ENCODE measurements around the gene OPTC. TPM values are rescaled to one million over a fixed set of nuclear protein-coding genes. Genes with fewer than 3 reads are reported as not detected.

Gene OPTC
- total RNA-seq, 8 experiments from 2014 or later: 0.19 TPM; not detected in 7

DNA sequence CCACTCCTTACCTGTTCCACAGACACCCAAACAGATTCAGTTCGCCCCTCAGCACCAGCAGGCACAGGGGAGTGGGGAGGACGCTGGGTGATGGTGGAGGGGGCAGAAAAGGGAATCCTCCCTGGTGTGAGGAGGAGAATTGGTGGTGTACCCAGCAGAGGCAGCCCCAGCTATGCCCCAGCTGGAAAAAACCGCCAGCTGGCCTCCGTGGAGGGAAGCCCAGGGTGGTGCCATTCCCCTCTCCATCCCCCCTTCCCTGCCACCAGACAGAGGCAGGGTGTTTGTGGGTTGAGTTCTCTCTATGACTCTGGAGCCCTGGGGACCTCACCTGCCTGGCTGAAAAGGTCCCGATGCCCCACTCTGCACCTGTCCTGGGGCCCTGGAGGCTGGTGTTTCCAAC is 27.9 kb downstream of the OPTC start:
- WGBS, 10 experiments: 67 to 100% methylated on average over 1 to 5 of the region's 5 CpGs; no CpG with 5 or more reads in 8 of the 10 experiments
- in situ Hi-C loops (cut with MboI; ENCODE audit: low pct_unique_long_range_greater_than_20kb in 2 of 9, low sequenced_read_pairs in 9 of 9, unreplicated experiment in 9 of 9): loop anchor here in 3 of 9 experiments (25.0 kb wide), 3 partner anchors 115 to 190 kb away; partner anchors contain the start of gene ATP2B4 (in 1 of the 3)
- H3K4me3 ChIP-seq: no peak overlapping the region
- peak in 2 of 8 experiments; percentile 6 to 8 for ATAC-seq (replicated peaks in 6 of 8)
- H3K4me1 ChIP-seq (replicated peaks in 1 of 2): peaks cover 72 to 73% of the 10 kb centered on the region in 2 donors
- H3K27ac ChIP-seq: no peak overlapping the region

DNA sequence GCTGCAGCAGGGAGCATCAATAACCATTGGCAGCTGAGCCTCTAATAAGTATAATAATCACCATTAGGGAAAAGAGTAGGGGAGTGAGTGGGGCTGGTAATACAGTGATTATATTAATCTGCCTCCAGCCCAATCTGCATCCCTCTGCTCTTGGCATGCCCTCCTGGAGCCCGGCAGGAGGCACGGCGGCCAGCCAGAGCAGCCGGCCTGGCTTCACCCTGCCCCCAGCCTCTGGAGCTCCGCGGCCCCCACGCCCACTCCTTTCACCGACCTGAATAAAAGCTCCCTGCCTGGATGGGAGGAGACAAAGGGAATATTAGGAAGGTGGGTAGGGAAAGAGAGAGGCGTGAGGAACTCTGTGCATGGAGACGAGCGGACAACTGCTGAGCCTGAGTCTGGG is 28.3 kb downstream of the OPTC start:
- ATAC-seq (replicated peaks in 6 of 8): peak in 6 of 8 experiments; percentile 6 to 72 (median 60)
- WGBS, 10 experiments: 7 to 50% (median 26%) methylated on average over 2 to 11 of the region's 11 CpGs; no CpG with 5 or more reads in 4 of the 10 experiments
- Histone ChIP-seq H3K27ac (peak overlapping the region in 1 of 2 donors; percentile 6), H3K4me3 (no peak overlapping the region), H3K4me1 (replicated peaks in 1 of 2) (peaks cover 68 to 69% of the 10 kb centered on the region in 2 donors)
- in situ Hi-C loops (cut with MboI; ENCODE audit: low pct_unique_long_range_greater_than_20kb in 2 of 9, low sequenced_read_pairs in 9 of 9, unreplicated experiment in 9 of 9): loop anchor here in 3 of 9 experiments (25.0 kb wide), 3 partner anchors 115 to 190 kb away; partner anchors contain the start of gene ATP2B4 (in 1 of the 3)

DNA sequence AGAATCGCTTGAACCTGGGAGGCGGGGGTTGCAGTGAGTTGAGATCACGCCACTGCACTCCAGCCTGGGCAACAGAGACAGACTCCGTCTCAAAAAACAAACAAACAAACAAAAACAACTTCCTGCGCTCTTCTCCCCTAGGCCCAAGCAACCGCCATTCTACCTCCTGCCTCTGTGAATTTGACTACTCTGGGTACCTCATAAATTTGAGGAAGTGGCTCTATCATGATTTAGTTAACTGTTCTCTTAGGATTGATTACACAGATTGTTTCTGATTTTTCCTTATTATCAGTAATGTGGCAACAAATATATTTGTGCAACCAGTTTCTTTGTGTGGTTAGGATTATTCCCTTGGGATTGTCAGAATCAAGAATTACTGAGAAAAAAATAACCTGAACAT is 29.7 kb downstream of the OPTC start:
- H3K4me1 ChIP-seq (replicated peaks in 1 of 2): peaks cover 60 to 61% of the 10 kb centered on the region in 2 donors
- in situ Hi-C loops (cut with MboI; ENCODE audit: low pct_unique_long_range_greater_than_20kb in 2 of 9, low sequenced_read_pairs in 9 of 9, unreplicated experiment in 9 of 9): loop anchor here in 3 of 9 experiments (25.0 kb wide), 3 partner anchors 114 to 189 kb away; partner anchors contain the start of gene ATP2B4 (in 1 of the 3)
- WGBS, 10 experiments: 83 to 100% (median 98%) methylated on average over 1 to 5 of the region's 6 CpGs; no CpG with 5 or more reads in 4 of the 10 experiments
- H3K27ac ChIP-seq: no peak overlapping the region
- no peak overlapping the region for H3K4me3 ChIP-seq
- ATAC-seq (replicated peaks in 6 of 8): no peak

DNA sequence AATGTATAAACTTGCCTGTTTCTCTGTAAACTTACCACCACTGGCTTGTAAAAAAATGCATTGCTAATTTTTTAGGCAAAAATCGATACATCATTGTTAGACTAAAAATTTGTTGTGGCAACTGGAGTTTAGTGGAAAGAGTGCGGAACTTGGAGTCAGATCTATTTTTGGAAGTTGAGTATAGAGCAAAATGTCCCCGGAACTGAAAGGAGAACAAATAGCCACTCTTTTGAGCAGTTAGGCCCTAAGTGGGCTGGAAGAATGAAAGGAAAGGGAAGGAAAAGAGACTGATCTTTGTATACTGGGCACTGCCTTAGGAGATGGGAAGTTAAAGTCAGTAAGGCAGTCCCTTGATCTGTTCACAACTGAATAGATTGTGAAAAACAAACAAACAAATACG is 30.2 kb downstream of the OPTC start:
- no peak overlapping the region for H3K27ac ChIP-seq
- no peak for ATAC-seq (replicated peaks in 6 of 8)
- in situ Hi-C loops (cut with MboI; ENCODE audit: low pct_unique_long_range_greater_than_20kb in 2 of 9, low sequenced_read_pairs in 9 of 9, unreplicated experiment in 9 of 9): loop anchor here in 3 of 9 experiments (25.0 kb wide), 3 partner anchors 113 to 188 kb away; partner anchors contain the start of gene ATP2B4 (in 1 of the 3)
- no peak overlapping the region for H3K4me3 ChIP-seq
- H3K4me1 ChIP-seq (replicated peaks in 1 of 2): peaks cover 55 to 56% of the 10 kb centered on the region in 2 donors
- WGBS, 10 experiments: 48 to 84% (median 76%) methylated on average over 3 to 4 of the region's 4 CpGs

DNA sequence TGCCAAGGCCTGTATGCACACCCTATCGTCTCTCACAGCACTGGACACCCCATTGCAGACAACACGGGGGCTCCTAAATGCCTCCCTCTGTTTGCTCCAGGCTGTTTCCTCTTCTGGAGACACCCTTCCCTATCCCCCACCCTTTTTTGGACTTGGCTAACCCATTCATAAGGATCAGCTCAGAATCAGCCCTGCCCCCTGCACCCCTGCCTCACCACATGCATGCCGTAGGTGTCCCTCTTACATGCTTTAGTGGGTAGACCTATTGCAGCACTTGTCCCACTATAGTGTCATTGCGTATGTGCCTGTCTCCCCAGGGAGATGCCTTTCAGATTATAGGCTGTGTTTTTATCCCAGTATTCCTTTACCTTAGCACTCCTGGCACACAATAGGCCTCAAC is 30.9 kb downstream of the OPTC start:
- in situ Hi-C loops (cut with MboI; ENCODE audit: low pct_unique_long_range_greater_than_20kb in 2 of 9, low sequenced_read_pairs in 9 of 9, unreplicated experiment in 9 of 9): loop anchor here in 3 of 9 experiments (25.0 kb wide), 3 partner anchors 112 to 187 kb away; partner anchors contain the start of gene ATP2B4 (in 1 of the 3)
- Histone ChIP-seq H3K27ac (no peak overlapping the region), H3K4me3 (no peak overlapping the region), H3K4me1 (replicated peaks in 1 of 2) (peaks cover 48 to 50% of the 10 kb centered on the region in 2 donors)
- no peak for ATAC-seq (replicated peaks in 6 of 8)
- WGBS, 10 experiments: 60 to 93% (median 84%) methylated on average over 1 to 4 of the region's 4 CpGs; no CpG with 5 or more reads in 4 of the 10 experiments

DNA sequence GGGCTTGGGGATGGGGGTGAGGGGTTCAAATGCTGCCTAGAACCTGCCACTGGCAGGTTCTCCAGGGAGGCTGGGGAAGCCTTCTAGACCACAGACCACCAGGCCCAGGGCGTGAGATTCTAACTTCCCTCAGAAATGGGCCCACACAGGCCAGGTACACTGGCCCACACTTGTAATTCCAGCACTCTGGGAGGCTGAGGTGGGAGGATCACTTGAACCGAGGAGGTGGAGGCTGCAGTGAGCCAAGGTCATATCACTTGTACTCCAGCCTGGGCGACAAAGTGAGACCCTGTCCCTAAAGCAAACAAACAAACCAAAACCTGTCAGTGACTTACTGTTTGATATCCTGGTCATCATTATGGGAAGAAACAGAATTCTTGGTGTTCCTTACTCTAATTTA is 31.7 kb downstream of the OPTC start:
- no peak overlapping the region for H3K27ac ChIP-seq
- WGBS, 10 experiments: 80 to 100% (median 100%) methylated on average over 1 to 3 of the region's 3 CpGs; no CpG with 5 or more reads in 5 of the 10 experiments
- H3K4me1 ChIP-seq (replicated peaks in 1 of 2): peaks cover 41 to 50% of the 10 kb centered on the region in 2 donors
- in situ Hi-C loops (cut with MboI; ENCODE audit: low pct_unique_long_range_greater_than_20kb in 2 of 9, low sequenced_read_pairs in 9 of 9, unreplicated experiment in 9 of 9): no loop called here
- H3K4me3 ChIP-seq: no peak overlapping the region
- ATAC-seq (replicated peaks in 6 of 8): no peak

DNA sequence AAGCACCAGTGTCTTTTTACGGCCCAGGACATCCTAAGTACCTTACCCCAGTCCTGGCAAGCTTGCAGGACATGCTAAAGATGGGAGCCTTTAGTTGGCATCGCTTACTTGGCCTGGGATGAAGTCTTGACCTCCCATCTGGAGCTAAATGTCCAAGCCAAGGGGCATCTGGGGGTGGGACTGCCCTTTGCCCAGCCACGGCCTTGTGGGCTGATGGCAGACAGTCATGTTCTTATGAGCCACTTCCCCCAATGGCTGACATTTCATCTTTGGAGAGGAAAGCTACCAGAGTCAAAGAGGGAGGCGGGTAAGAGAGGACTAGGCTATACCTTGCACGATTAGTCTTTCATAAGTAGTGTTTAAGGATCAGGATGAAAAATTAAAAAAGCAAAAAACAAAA is 32.2 kb downstream of the OPTC start:
- WGBS, 10 experiments: 67 to 96% (median 85%) methylated on average over 2 to 5 of the region's 5 CpGs; no CpG with 5 or more reads in 2 of the 10 experiments
- peak in 1 of 8 experiments; percentile 19 for ATAC-seq (replicated peaks in 6 of 8)
- Histone ChIP-seq H3K4me1 (replicated peaks in 1 of 2) (peaks cover 36 to 46% of the 10 kb centered on the region in 2 donors), H3K27ac (no peak overlapping the region), H3K4me3 (no peak overlapping the region)
- in situ Hi-C loops (cut with MboI; ENCODE audit: low pct_unique_long_range_greater_than_20kb in 2 of 9, low sequenced_read_pairs in 9 of 9, unreplicated experiment in 9 of 9): no loop called here

DNA sequence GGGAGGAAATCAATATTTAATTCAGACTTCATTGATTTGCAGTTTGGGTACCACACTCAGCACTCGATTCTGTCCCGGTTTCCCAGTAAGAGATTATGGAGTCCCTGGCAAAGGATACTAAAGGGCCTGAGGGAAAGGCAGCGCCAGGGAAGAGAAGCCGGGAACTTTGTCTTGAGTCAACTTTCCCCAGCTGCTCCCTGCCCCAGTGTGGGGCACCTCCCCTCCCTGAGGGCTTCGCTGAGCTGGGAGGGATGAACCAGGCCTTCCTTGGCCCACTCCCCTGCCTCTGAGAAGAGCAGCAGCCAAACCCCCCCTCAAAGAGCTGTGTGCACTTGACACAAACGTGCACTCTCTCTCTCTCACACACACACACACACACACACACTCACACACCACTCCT is 32.6 kb downstream of the OPTC start:
- in situ Hi-C loops (cut with MboI; ENCODE audit: low pct_unique_long_range_greater_than_20kb in 2 of 9, low sequenced_read_pairs in 9 of 9, unreplicated experiment in 9 of 9): no loop called here
- whole genome bisulfite sequencing, 10 experiments: 0 to 86% (median 36%) methylated on average over 1 to 5 of the region's 6 CpGs; no CpG with 5 or more reads in 2 of the 10 experiments
- Histone ChIP-seq H3K4me1 (replicated peaks in 1 of 2) (peaks cover 32 to 41% of the 10 kb centered on the region in 2 donors), H3K4me3 (no peak overlapping the region), H3K27ac (no peak overlapping the region)
- ATAC-seq (replicated peaks in 6 of 8): peak in 3 of 8 experiments; percentile 94 to 97 (median 97)

DNA sequence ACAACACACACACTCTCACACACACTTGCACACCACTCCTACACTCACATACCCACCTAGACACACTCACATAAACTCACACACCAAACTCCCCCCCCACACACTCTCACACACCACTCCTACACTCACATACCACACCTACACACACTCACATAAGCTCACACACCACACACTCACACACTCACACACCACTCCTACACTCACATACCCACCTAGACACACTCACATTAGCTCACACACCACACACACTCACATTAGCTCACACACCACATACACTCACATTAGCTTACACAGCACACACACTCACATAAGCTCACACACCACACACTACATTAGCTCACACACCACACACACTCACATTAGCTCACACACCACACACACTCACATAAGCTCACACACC is 33.1 kb downstream of the OPTC start:
- no peak for ATAC-seq (replicated peaks in 6 of 8)
- peaks cover 28 to 37% of the 10 kb centered on the region in 2 donors for H3K4me1 ChIP-seq (replicated peaks in 1 of 2)
- no peak overlapping the region for H3K27ac ChIP-seq
- no peak overlapping the region for H3K4me3 ChIP-seq
- in situ Hi-C loops (cut with MboI; ENCODE audit: low pct_unique_long_range_greater_than_20kb in 2 of 9, low sequenced_read_pairs in 9 of 9, unreplicated experiment in 9 of 9): no loop called here

DNA sequence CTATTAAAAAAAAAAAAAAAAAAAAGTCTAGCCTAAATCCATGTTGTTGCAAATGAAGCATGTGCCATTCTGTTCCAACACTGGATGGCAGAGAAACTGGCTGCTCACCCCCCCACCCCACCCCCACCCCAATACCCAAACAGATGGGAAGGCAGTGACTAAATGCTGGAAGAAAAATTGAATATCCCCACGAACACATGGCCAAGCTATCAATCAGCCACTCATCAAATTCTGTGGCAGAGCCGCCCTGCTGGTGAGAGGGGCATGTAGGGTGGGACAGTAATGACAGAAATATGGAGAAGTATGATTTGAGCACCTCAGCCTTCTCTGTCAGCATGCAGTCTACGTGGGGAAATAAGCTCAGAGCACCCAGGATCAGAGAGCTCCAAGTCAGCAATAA is 34.1 kb downstream of the OPTC start:
- Histone ChIP-seq H3K27ac (no peak overlapping the region), H3K4me1 (replicated peaks in 1 of 2) (peaks cover 19 to 29% of the 10 kb centered on the region in 2 donors), H3K4me3 (no peak overlapping the region)
- 38 to 83% (median 78%) methylated on average over 1 to 3 of the region's 3 CpGs; no CpG with 5 or more reads in 3 of the 10 experiments for WGBS, 10 experiments
- peak in 2 of 8 experiments; percentile 24 to 32 for ATAC-seq (replicated peaks in 6 of 8)
- in situ Hi-C loops (cut with MboI; ENCODE audit: low pct_unique_long_range_greater_than_20kb in 2 of 9, low sequenced_read_pairs in 9 of 9, unreplicated experiment in 9 of 9): no loop called here

DNA sequence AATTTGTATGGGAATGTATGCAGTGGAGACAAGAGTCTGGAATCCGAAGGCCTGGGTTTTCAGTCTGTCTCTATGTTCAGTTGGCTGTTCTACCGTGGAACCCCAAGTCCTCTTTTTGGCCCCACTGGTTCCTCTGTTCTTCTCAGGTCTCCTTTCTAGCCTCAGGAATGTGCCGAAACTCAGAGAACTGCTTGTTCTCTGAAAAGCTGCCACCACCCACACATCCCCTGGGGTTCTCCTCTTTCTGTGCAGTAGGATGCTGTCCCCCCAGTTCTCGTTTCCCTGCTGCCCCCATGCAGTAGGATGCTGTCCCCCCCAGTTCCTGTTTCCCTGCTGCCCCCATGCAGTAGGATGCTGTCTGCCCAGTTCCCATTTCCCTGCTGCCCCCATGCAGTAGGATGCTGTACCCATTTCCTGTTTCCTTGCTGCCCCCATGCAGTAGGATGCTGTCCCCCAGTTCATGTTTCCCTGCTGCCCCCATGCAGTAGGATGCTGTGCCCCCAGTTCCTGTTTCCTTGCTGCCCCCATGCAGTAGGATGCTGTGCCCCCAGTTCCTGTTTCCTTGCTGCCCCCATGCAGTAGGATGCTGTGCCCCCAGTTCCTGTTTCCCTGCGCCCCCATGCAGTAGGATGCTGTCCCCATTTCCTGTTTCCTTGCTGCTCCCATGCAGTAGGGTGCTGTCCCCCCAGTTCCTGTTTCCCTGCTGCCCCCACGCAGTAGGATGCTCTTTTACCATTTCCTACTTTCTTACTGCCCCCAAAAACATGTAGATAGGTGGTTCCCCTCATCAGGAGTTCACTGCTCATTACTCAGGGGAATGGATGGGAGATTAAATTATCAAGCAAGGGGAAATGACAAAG is 35.3 kb downstream of the OPTC start:
- 63 to 100% (median 83%) methylated on average over 1 to 5 of the region's 6 CpGs; no CpG with 5 or more reads in 3 of the 10 experiments for WGBS, 10 experiments
- in situ Hi-C loops (cut with MboI; ENCODE audit: low pct_unique_long_range_greater_than_20kb in 2 of 9, low sequenced_read_pairs in 9 of 9, unreplicated experiment in 9 of 9): no loop called here
- no peak for ATAC-seq (replicated peaks in 6 of 8)
- Histone ChIP-seq H3K4me3 (no peak overlapping the region), H3K27ac (no peak overlapping the region), H3K4me1 (replicated peaks in 1 of 2) (peaks cover 19 to 29% of the 10 kb centered on the region in 2 donors)

DNA sequence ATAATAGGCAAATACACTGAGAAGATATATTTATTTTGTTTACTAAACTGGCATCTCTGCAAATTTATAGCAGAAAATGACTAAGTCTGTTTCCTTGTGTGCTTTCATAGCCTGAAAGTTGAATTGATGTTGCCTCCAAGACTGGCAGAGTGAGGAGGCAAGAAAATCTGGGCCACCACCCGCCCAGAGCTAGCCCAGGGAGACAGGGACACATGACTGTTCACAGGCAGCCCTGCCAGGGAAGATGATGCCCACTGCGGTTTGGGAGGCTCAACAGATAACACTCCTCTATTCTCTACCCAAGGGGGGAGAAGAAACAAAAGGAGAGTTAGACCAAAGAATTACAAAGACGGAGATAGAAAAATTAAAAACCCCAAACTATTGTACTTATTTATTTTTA is 37.1 kb downstream of the OPTC start:
- H3K4me1 ChIP-seq (replicated peaks in 1 of 2): peaks cover 7 to 20% of the 10 kb centered on the region in 2 donors
- H3K27ac ChIP-seq: no peak overlapping the region
- no peak overlapping the region for H3K4me3 ChIP-seq
- no peak for ATAC-seq (replicated peaks in 6 of 8)
- in situ Hi-C loops (cut with MboI; ENCODE audit: low pct_unique_long_range_greater_than_20kb in 2 of 9, low sequenced_read_pairs in 9 of 9, unreplicated experiment in 9 of 9): no loop called here
- WGBS, 10 experiments: 80 to 100% (median 90%) methylated on average over 1 to 3 of the region's 3 CpGs; no CpG with 5 or more reads in 2 of the 10 experiments

DNA sequence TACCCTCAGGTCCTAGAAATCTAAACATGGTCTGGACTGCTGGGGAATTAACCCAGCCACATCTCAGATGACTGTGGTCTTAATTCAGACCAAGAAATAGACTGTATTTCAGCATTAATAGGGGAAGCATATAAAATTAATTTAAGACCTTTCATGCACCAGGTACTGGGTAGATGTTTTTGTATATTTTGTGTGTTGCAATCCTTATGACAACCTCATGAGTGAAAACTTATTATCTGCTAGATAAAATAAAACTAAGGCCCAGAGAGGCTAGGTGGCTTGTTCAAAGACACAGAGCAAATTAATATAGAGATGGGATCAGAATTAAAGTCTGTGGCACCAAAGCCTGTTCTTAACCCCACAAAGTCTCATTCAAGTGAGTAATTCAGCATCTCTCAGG is 40.1 kb downstream of the OPTC start:
- Histone ChIP-seq H3K27ac (no peak overlapping the region), H3K4me3 (no peak overlapping the region), H3K4me1 (replicated peaks in 1 of 2) (peaks cover 0 to 9% of the 10 kb centered on the region in 2 donors)
- in situ Hi-C loops (cut with MboI; ENCODE audit: low pct_unique_long_range_greater_than_20kb in 2 of 9, low sequenced_read_pairs in 9 of 9, unreplicated experiment in 9 of 9): no loop called here
- no peak for ATAC-seq (replicated peaks in 6 of 8)

Data from motor neuron (in vitro differentiated cells).